ENCODE measurements around the gene TBX19. TPM values are rescaled to one million over a fixed set of nuclear protein-coding genes. Genes with fewer than 3 reads are reported as not detected.

The TBX19 gene
- total and polyA plus RNA-seq, 12 donors = 0.35 to 2.2 (median 1.1) TPM; not detected in 1

DNA sequence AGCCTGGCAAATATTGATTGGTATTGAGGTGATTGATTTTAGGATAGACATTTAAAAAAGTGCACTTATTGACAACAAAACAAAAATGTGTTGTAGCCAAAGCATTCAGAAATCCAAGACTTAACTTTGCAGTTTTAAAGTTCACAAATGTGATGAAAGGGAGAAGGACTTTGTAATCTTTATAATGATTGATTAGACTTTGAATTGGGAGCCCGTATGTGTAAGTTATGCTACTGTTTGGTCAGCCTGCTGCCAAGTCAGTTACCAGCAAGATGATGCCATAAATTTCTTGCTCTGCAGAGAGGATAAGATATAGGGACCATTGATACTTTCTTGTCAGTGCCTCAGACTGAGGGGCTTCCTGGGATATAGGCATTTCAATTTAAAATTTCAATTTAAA, 39.5 kb downstream of the TBX19 start:
- TF ChIP-seq, protein P1, sequence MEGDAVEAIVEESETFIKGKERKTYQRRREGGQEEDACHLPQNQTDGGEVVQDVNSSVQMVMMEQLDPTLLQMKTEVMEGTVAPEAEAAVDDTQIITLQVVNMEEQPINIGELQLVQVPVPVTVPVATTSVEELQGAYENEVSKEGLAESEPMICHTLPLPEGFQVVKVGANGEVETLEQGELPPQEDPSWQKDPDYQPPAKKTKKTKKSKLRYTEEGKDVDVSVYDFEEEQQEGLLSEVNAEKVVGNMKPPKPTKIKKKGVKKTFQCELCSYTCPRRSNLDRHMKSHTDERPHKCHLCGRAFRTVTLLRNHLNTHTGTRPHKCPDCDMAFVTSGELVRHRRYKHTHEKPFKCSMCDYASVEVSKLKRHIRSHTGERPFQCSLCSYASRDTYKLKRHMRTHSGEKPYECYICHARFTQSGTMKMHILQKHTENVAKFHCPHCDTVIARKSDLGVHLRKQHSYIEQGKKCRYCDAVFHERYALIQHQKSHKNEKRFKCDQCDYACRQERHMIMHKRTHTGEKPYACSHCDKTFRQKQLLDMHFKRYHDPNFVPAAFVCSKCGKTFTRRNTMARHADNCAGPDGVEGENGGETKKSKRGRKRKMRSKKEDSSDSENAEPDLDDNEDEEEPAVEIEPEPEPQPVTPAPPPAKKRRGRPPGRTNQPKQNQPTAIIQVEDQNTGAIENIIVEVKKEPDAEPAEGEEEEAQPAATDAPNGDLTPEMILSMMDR (IDR thresholded peaks at IDR 0.05) = no peak
- TF ChIP-seq POLR2A (IDR thresholded peaks at IDR 0.05) = no peak
- no peak overlapping the region for H3K4me3 ChIP-seq
- 35 to 71% (median 59%) methylated on average over 1 of the region's 1 CpG for WGBS, 4 donors

DNA sequence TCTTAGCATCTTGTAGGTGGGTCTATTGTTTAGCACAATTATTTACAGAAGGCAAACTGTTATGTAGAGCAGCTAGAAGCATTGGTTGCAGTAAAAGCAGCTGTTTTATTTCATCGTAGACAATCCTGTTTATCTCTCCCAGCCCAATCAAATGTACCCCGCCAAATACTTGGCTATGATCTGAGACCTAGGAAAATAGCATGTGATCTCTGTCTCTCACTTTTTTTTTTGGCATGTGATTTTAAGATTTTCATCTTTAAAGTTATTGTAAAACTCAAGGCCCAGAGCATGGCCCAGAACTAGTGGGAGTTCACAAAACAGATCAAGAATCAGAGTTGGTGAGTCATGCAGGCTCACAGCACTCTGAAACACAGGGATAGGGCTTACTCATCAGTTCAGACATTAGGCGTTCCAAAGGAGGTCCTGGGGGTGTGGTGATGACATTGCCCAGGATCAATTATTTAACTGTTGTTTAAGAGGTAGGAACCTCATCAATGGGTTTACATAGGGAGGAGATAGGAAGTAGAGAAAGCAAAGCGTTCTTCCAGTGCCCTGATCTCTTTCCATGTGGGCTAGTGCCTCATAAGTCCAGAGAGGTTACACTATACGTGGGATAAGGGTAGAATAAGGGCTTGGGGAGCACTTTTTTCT, 40.2 kb downstream of the TBX19 start:
- H3K4me1 ChIP-seq (replicated peaks in 1 of 2) = peaks cover 9 to 12% of the 10 kb centered on the region in 2 donors
- peak; percentile 51 to 83 (median 76) for DNase-seq
- no peaks in the 10 kb centered on the region for H3K27me3 ChIP-seq
- WGBS, 4 donors = 40 to 47% (median 44%) methylated on average over 5 of the region's 5 CpGs
- TF ChIP-seq, protein P1 (IDR thresholded peaks at IDR 0.05) = no peak
- TF ChIP-seq POLR2A (IDR thresholded peaks at IDR 0.05) = no peak
- peak overlapping the region in 3 of 5 donors; percentile 58 to 67 (median 60) for H3K27ac ChIP-seq
- intact Hi-C loops (cut with DNase I) = no loop called here
- H3K4me3 ChIP-seq = no peak overlapping the region
- H3K9me3 ChIP-seq (replicated peaks in 1 of 3) = no peaks in the 10 kb centered on the region
- H3K36me3 ChIP-seq (replicated peaks in 1 of 2) = no peaks in the 10 kb centered on the region

More for the DNA sequence above, 39.5 kb downstream of the TBX19 start:
- Histone ChIP-seq H3K27ac (no peak overlapping the region), H3K36me3 (replicated peaks in 1 of 2) (no peaks in the 10 kb centered on the region), H3K27me3 (no peaks in the 10 kb centered on the region), H3K4me1 (replicated peaks in 1 of 2) (peaks cover 3 to 12% of the 10 kb centered on the region in 2 donors), H3K9me3 (replicated peaks in 1 of 3) (no peaks in the 10 kb centered on the region)
- intact Hi-C loops (cut with DNase I) = no loop called here
- no peak for DNase-seq

DNA sequence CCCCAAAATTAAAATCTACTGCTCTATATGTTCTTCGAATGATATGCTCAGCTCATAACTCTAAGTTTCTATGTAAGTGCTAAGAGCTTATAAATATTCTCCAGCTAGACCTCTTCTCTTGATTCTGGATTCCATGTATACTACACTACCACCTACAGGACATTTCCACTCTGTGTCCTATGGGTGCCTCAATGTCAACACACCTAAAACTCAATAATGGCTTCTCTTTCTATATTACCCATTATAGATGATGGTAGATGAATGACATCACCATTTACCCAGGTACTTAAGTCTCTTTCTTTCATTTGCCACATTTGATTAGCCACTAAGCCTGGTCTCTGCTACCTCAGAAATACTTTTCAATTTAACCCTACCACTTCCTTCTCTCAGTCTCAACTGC, 41.3 kb downstream of the TBX19 start:
- TF ChIP-seq, protein P1 (IDR thresholded peaks at IDR 0.05) = peak in 3 of 6 experiments; percentile 20 to 34 (median 34)
- no peak for TF ChIP-seq POLR2A (IDR thresholded peaks at IDR 0.05)
- intact Hi-C loops (cut with DNase I) = no loop called here
- peaks cover 11 to 12% of the 10 kb centered on the region in 2 donors for H3K4me1 ChIP-seq (replicated peaks in 1 of 2)
- no peaks in the 10 kb centered on the region for H3K27me3 ChIP-seq
- WGBS, 4 donors = 40 to 81% (median 77%) methylated on average over 1 of the region's 1 CpG
- no peak for DNase-seq
- H3K27ac ChIP-seq = no peak overlapping the region
- no peaks in the 10 kb centered on the region for H3K9me3 ChIP-seq (replicated peaks in 1 of 3)
- no peaks in the 10 kb centered on the region for H3K36me3 ChIP-seq (replicated peaks in 1 of 2)
- H3K4me3 ChIP-seq = no peak overlapping the region

DNA sequence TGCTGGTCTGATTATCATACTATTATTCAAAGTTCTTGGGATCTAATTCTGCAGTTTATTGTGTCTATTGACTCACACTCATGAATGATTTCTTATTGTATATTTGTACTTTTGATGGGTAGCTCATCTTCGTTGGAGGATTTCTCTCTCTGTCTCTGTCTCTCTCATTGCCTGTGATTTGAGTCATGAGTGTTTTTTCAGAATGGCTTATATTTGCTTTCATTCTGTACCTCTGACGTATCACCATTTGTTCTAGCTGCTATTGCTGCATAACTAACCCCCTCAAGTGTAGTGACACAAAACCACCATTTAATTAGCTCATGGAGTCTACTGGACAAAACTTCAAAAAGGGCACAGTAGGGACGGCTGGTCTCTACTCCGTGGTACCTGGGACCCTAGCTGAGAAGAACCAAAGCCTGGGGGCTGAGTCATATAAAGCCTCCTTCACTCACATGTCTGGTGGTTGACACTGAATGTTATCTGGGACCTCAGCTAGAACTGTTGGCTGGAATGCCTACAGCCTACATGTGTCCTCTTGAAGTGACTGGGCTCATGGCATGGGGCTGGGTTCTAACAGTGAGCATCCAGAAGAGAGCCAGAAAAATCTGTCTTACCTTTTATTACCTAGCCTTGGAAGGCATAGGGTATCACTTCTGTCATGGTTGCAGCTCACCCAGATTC, 44.2 kb downstream of the TBX19 start:
- no peaks in the 10 kb centered on the region for H3K27me3 ChIP-seq
- TF ChIP-seq, protein P1 (IDR thresholded peaks at IDR 0.05) = no peak
- no peak for TF ChIP-seq POLR2A (IDR thresholded peaks at IDR 0.05)
- peaks cover 11 to 12% of the 10 kb centered on the region in 2 donors for H3K4me1 ChIP-seq (replicated peaks in 1 of 2)
- no peak overlapping the region for H3K4me3 ChIP-seq
- H3K36me3 ChIP-seq (replicated peaks in 1 of 2) = no peaks in the 10 kb centered on the region
- no peaks in the 10 kb centered on the region for H3K9me3 ChIP-seq (replicated peaks in 1 of 3)
- no peak for DNase-seq
- H3K27ac ChIP-seq = no peak overlapping the region
- intact Hi-C loops (cut with DNase I) = no loop called here
- WGBS, 4 donors = 92 to 94% (median 94%) methylated on average over 3 to 4 of the region's 4 CpGs

All from adrenal gland (tissue), 12 donors.